ENCODE data around the gene UBR1. TPM values are rescaled to one million over a fixed set of nuclear protein-coding genes. Genes with fewer than 3 reads are reported as not detected.
"Not testable (repeated sequence)": the region's sequence is repeated elsewhere in the genome, so short reads cannot be mapped to it uniquely, and the experiment has no call there.

Gene UBR1
- total and polyA plus RNA-seq, 7 donors, result 4.8 to 25.1 (median 20.4) TPM

GRCh38 chr15:42971830-42972229 is 134.0 kb downstream of the UBR1 start:
- peaks cover 7% of the 10 kb centered on the region for H3K9me3 ChIP-seq
- intact Hi-C loops (cut with DNase I), result no loop called here
- H3K27ac ChIP-seq, result no peak overlapping the region
- no peaks in the 10 kb centered on the region for H3K27me3 ChIP-seq (ENCODE audit: insufficient read depth in 3 of 3, low read length in 2 of 3)
- H3K36me3 ChIP-seq (ENCODE audit: insufficient read depth in 1 of 2, low read depth in 1 of 2), result peaks cover 0 to 97% of the 10 kb centered on the region in 2 donors
- 96 to 100% (median 100%) methylated on average over 1 of the region's 1 CpG for WGBS, 3 donors
- no peaks in the 10 kb centered on the region for H3K4me1 ChIP-seq
- ATAC-seq (no peak), DNase-seq (no peak)
- H3K4me3 ChIP-seq, result no peak overlapping the region
- TF ChIP-seq CTCF (IDR thresholded peaks at IDR 0.05), result no peak

- H3K9me3 ChIP-seq, result no peaks in the 10 kb centered on the region
- intact Hi-C loops (cut with DNase I), result no loop called here
- 94 to 97% (median 95%) methylated on average over 5 of the region's 5 CpGs for WGBS, 3 donors
- H3K4me3 ChIP-seq, result no peak overlapping the region
- H3K27ac ChIP-seq, result no peak overlapping the region
- peaks cover 9 to 97% of the 10 kb centered on the region in 2 donors for H3K36me3 ChIP-seq (ENCODE audit: insufficient read depth in 1 of 2, low read depth in 1 of 2)
- TF ChIP-seq CTCF (IDR thresholded peaks at IDR 0.05), result no peak
- H3K4me1 ChIP-seq, result no peaks in the 10 kb centered on the region
- no peaks in the 10 kb centered on the region for H3K27me3 ChIP-seq (ENCODE audit: insufficient read depth in 3 of 3, low read length in 2 of 3)
- ATAC-seq (no peak), DNase-seq (no peak)
Observed at GRCh38 chr15:42964476-42964875, 141.4 kb downstream of the UBR1 start.

- H3K27ac ChIP-seq, result no peak overlapping the region
- intact Hi-C loops (cut with DNase I), result no loop called here
- no peaks in the 10 kb centered on the region for H3K4me1 ChIP-seq
- no peaks in the 10 kb centered on the region for H3K27me3 ChIP-seq (ENCODE audit: insufficient read depth in 3 of 3, low read length in 2 of 3)
- H3K9me3 ChIP-seq, result no peaks in the 10 kb centered on the region
- DNase-seq (no peak), ATAC-seq (no peak)
- no peak overlapping the region for H3K4me3 ChIP-seq
- H3K36me3 ChIP-seq (ENCODE audit: insufficient read depth in 1 of 2, low read depth in 1 of 2), result peaks cover 5 to 99% of the 10 kb centered on the region in 2 donors
- TF ChIP-seq CTCF (IDR thresholded peaks at IDR 0.05), result no peak
Observed at GRCh38 chr15:42955518-42955917, 150.3 kb downstream of the UBR1 start.

GRCh38 chr15:42954291-42954690 is 151.5 kb downstream of the UBR1 start:
- no peaks in the 10 kb centered on the region for H3K4me1 ChIP-seq
- no peak for TF ChIP-seq CTCF (IDR thresholded peaks at IDR 0.05)
- H3K36me3 ChIP-seq (ENCODE audit: insufficient read depth in 1 of 2, low read depth in 1 of 2), result peaks cover 10 to 99% of the 10 kb centered on the region in 2 donors
- WGBS, 3 donors, result 94 to 98% (median 97%) methylated on average over 4 of the region's 4 CpGs
- no peaks in the 10 kb centered on the region for H3K27me3 ChIP-seq (ENCODE audit: insufficient read depth in 3 of 3, low read length in 2 of 3)
- DNase-seq (no peak), ATAC-seq (no peak)
- no peak overlapping the region for H3K4me3 ChIP-seq
- H3K27ac ChIP-seq, result no peak overlapping the region
- intact Hi-C loops (cut with DNase I), result no loop called here
- no peaks in the 10 kb centered on the region for H3K9me3 ChIP-seq

- intact Hi-C loops (cut with DNase I); ATAC-seq; H3K27ac ChIP-seq; H3K27me3 ChIP-seq (ENCODE audit: insufficient read depth in 3 of 3, low read length in 2 of 3); H3K4me3 ChIP-seq; H3K9me3 ChIP-seq; H3K4me1 ChIP-seq; DNase-seq: not testable (repeated sequence)
- 90 to 100% (median 96%) methylated on average over 2 to 3 of the region's 3 CpGs for WGBS, 3 donors
- H3K36me3 ChIP-seq (ENCODE audit: insufficient read depth in 1 of 2, low read depth in 1 of 2), result peaks cover 9 to 78% of the 10 kb centered on the region in 2 donors
Observed at GRCh38 chr15:42948898-42949297, 156.9 kb downstream of the UBR1 start.
